ENCODE results near the gene CREB5.

GRCh38 chr7:28528899-28529298 lies 116.6 kb downstream of the CREB5 start:
- TF ChIP-seq, protein P1, sequence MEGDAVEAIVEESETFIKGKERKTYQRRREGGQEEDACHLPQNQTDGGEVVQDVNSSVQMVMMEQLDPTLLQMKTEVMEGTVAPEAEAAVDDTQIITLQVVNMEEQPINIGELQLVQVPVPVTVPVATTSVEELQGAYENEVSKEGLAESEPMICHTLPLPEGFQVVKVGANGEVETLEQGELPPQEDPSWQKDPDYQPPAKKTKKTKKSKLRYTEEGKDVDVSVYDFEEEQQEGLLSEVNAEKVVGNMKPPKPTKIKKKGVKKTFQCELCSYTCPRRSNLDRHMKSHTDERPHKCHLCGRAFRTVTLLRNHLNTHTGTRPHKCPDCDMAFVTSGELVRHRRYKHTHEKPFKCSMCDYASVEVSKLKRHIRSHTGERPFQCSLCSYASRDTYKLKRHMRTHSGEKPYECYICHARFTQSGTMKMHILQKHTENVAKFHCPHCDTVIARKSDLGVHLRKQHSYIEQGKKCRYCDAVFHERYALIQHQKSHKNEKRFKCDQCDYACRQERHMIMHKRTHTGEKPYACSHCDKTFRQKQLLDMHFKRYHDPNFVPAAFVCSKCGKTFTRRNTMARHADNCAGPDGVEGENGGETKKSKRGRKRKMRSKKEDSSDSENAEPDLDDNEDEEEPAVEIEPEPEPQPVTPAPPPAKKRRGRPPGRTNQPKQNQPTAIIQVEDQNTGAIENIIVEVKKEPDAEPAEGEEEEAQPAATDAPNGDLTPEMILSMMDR (conservative IDR thresholded peaks at IDR 0.05; ENCODE audit: low read length) = no peak
- TF ChIP-seq EZH2phosphoT487 (IDR thresholded peaks at IDR 0.05; ENCODE audit: borderline replicate concordance) = no peak

Measured in Loucy (cell line).